EH (cell line): ENCODE data around the gene KLHL36.

ENCODE experiments used
- DNase-seq: peaks from one replicate; pipeline ENCODE4 v3.0.0-alpha.2; 2015; ENCODE audit warnings: low read depth

Gene KLHL36

DNA sequence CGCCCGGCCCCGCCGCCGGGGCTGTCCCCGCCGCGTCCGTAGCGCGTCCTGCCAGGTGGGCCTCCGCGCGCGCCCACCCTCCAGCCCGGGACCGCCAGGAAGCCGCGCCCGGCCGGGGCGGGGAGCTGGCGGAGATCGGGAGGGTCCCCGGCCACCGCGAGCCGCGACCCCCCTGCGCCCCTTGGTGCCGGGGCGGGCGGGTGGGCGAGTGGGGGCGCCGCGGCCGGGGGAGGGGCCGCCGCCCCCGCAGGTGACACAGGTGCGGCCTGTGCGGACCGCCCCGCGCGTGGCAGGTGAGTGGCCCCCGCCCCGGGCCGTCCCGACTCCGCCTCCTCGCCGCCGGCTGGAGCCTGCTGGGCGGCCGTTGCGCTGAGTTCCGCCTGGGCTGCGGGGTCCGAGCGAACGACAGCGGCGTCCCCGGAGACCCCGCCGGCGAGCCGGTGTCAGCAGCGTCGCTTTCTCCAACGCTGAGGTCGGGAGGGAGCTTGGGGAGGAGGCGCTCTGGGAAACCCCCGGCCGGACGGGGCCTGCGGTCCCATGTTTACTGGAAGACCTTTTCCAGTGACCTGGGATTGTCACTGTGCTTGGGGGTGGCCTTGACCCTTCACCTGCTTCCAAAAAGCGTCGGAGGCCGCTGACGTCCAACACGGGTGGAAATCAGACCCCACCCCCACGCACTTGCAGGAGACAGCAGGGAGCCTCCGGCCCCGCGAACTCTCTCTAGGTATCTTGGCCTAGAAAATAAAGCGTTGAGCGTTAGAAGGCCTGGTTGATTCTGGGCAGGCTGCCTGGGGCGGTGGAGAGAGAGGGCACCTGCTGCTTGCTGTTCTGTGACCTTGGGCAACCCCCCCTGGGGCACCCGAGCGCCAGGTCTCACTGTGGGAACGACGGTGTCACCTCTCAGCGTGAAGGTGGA lies 542 bp downstream of the KLHL36 start:
- DNase-seq: peak; percentile 15

DNA sequence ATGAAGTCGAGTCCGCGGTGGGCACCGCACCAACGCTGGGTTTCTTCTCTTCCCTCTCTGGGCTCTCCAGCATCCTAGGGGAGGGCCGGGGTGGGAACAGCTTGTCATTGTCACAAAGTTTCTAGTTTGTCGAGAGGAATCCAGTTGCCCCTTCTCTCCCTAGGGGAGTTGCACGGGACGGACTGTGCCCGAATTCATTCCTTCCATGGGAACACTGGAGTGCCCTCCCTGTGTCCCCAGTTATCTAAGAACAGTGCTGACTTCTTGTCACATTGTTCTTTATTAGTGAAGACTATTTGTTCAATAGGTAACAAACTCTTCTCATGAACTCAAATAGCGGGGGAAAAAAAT lies 1.2 kb downstream of the KLHL36 start:
- DNase-seq: no peak

DNA sequence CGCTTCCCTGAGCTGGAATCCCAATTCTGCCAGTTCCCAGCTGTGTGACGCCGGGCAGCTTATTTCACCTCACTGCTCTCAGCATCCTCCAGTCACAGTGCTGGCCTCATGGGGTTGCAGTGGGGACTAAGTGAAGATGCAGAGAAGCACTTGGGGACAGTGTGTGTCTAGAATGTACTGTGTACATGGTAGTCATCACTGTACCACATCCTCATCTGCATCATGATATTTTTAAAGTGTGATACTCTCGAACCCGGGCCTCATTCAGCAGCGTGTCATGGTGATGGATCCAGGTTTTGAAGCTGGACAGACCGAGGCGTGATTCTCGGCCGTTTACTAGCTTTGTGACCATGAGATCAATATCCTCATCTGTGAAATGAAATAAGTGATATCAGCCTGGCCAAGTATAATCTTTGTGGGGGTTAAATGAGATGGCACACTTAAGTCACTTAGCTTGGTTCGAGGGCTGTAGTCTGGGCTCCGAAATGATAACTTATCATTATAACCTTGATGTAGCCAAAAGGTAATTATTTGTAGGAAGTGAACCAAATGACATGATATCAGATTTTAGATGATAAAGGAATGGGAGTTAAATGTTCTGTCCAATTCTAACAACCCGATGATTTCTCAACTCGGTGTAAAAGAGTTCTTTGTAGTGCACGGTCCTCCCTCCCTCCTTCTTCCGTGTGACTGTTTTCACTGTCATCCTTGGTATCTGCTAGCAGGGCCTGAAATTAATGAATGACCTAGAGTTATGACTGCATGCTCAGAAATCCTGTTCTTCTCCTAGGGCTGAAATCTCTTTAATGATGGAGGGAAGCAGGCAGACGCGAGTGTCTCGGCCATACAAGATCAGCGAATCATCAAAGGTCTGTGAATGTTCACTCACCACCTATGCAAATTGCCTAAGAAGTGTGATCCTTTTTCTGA lies 2.0 kb downstream of the KLHL36 start:
- peak; percentile 90 for DNase-seq

DNA sequence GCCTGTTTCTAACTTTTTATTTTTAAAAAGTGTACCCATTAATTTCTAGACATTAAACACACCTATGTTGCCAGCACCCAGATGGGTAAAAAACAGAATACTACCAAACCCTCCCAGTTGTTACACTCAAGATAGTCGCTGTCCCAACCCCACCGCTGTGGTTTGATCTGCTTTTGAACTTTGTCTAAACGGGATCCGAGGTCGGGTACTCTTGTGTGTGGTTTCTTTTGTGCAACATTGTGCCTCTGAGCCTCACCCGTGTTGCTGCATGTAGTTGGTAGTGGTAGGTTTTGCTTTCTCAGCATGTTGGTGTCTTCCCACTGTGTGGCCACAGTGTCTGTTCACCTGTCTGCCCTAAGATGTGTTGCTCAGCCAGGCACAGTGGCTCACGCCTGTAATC lies 4.3 kb downstream of the KLHL36 start:
- no peak for DNase-seq

DNA sequence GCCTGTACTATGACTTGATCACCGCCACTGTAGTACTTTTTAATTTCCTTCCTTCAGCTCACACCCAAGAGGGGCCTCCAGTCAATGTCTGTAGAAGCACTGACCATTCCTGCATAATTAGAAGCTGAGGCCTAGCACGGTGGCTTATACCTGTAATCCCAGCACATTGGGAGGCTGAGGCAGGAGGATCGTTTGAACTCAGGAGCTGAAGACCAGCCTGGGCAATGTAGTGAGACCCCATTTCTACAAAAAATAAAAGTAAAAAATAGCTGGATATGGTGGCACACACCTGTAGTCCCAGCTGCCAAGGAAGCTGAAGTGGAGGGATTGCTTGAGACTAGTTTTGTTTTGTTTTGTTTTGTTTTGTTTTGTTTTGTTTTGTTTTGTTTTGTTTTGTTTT lies 5.9 kb downstream of the KLHL36 start:
- DNase-seq: no peak

DNA sequence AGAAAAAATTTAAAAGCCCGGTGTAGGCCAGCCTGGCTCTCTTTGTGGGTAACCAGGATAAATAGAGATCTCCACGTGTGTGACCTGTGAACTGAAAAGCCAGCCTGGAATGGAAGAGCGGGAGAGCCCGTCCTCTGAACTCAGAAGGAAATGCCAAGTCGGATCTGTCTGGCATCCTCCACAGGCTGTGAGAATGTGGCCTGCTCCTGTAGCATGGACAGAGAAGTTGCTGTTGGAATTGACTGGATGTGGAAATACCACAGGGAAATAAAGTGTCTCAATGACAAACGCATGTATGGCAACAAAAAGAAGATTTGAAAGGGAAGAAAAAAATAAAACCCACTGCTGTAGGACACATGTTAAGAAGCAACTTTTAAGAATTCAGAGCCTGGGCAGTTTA lies 6.7 kb downstream of the KLHL36 start:
- no peak for DNase-seq

DNA sequence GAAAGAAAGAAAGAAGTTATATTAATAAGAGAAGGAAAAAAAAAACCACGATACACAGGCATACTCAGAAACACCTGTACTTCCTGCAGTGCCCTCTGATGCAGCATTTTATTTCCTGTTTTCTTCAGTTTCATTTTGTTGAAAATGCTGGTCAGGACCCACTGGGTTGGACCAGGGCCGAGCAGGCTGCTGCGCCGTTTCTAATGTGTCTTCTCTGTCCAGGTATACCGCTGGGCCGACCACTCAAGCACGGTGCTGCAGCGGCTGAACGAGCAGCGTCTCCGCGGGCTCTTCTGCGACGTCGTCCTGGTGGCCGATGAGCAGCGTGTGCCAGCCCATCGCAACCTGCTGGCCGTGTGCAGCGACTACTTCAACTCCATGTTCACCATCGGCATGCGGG lies 8.3 kb downstream of the KLHL36 start:
- no peak for DNase-seq

DNA sequence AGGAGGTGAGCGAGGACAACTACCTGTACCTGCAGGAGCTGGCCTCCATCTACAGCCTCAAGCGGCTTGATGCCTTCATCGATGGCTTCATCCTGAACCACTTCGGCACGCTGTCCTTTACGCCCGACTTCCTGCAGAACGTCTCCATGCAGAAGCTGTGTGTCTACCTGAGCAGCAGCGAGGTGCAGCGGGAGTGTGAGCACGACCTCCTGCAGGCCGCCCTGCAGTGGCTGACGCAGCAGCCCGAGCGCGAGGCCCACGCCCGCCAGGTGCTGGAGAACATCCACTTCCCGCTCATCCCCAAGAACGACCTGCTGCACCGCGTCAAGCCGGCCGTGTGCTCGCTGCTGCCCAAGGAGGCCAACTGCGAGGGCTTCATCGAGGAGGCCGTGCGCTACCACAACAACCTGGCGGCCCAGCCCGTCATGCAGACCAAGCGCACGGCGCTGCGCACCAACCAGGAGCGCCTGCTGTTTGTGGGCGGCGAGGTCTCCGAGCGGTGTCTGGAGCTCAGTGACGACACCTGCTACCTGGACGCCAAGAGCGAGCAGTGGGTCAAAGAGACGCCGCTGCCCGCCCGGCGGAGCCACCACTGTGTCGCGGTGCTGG lies 9.0 kb downstream of the KLHL36 start:
- no peak for DNase-seq

DNA sequence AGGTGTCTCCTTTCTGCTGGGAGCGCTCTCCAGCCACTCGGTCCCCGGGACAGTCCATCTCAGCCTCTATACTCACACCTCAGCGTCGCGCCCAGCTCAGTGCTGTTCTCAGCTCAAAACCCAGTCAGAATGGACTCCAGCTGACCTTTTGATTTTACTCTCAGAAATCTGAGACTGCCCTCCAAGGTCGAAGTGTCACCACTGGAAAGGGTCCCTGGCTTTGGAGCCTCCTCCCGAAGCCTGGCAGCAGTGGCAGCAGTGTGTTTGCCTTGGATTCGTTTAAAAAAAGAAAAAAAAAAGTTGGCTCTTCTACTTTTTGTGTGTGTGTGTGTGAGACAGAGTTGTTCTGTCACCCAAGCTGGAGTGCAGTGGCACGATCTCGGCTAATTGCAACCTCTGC lies 10.4 kb downstream of the KLHL36 start:
- DNase-seq: no peak

DNA sequence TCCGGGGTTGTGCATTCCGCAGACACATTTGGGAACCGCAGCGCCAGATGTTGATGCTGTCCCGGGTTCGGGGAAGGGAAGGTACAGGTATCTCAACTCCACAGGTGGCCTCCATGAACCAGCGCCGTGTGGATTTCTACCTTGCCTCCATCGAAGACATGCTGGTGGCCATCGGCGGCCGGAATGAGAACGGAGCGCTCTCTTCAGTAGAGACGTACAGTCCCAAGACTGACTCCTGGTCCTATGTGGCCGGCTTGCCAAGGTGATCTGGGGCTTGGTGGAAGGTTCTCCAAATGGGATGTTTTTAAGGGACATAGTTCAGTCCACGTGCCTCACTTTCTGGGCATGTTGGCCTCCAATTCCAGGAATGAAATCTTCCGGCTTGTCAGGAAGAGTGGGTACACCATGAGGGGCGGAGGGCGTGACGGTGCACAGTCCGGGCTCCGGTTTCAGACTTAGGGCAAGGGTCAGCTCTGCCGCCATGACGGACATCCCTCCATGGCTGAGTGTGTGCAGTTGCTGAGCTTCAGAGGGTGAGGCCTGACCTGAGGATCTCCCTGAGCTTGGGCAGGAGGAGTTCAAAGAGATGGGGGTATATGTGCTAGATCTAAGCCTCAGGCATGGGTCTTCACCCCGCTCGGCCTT lies 11.5 kb downstream of the KLHL36 start:
- no peak for DNase-seq

DNA sequence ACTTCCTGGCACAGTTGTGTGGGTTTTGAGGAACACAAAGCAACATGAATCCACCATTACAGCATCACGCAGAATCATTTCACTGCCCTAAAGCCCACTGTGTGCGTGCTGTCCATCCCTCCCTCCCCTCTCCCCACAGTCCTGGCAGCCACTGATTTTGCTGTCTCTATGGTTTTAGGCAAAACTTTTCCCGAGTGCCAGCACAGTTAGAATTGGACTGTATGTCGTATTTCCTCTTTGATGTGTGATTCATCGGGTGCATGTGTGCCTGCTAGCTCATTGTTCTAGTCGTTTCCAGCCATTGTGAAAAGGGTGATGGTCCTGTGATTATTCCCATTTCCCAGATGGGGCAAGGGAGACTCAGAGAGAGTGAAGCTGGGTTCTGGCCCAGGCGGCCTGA lies 12.7 kb downstream of the KLHL36 start:
- no peak for DNase-seq

DNA sequence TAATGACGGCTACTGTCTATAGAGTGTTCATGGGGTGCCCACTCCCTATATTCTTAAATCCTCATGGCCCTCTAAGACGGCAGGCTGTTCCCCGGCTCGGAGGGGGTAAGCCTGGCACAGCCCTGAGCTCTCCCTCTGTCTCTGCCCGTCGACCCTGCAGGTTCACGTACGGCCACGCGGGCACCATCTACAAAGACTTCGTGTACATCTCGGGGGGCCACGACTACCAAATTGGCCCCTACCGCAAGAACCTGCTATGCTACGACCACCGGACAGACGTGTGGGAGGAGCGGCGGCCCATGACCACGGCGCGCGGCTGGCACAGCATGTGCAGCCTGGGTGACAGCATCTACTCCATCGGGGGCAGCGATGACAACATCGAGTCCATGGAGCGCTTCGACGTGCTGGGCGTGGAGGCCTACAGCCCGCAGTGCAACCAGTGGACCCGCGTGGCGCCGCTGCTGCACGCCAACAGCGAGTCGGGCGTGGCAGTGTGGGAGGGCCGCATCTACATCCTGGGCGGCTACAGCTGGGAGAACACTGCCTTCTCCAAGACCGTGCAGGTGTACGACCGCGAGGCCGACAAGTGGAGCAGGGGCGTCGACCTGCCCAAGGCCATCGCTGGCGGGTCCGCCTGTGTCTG lies 13.2 kb downstream of the KLHL36 start:
- no peak for DNase-seq

DNA sequence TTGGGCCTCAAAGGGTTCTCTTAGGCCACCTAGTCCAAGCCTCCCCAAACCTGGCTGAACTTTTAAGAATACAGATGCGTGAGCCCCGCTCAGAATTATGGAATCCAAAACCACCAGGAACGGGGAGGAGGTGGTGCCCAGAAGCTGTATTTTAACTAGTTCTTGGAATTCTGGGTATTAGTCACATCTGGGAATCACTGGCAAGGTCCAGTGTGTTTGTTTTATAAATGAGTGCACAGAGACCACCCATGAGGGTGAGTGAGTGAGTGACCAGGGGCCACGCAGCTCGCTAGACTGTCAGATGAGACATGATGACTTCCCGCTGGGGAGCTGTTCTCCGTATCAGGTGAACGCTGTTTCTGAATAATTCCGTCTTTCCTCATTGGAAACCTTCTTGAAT lies 14.2 kb downstream of the KLHL36 start:
- no peak for DNase-seq

DNA sequence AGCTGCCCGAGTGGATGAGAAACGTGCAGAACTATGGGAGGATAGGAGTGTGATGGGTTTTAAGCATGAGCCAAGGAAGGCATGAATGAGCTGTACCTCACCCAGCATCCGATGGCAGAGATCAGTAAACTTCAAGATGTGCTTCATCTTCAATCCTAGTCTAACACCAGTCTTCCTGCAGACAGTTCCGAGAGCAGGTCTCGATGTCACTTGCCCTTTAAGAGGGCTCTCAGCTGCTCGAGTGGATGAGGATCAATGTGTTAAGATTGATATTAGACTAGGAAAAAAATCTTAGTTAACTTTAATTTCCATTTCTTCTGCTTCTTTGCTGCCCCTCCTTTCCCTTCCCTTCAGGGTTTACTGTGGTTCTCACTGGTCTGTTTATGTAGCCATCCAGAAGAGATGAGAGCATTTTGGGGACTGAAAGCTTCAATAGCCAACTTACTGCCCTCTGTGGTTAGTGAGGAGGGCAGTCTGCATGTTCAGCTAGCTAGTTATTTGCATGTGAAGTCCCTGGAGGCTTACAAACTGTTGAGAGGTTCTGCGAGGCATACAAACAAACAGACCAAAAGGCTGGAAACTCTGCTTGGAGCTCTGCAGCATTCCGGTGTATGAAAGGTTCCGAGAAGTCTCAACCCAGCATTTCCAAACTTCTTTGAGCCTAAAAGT lies 15.3 kb downstream of the KLHL36 start:
- no peak for DNase-seq

DNA sequence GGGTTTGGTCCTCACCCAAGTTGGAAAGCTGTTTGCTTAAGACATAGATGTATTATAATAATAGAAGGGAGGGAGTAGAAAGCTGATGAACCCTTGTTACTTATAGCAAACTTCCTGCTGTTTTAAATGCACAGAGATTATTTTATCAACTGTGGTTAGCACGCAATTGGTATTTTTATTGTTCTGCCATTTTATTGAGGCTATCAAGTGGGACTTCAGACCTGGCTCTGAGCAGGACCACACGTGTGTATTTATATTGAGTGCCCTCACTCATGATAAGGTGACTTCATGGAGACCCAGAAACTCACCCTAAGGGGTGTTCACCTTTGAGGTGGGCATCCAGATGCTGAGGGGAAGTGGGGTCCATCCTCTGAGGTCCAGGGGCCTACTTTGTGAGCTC lies 17.0 kb downstream of the KLHL36 start:
- DNase-seq: no peak

DNA sequence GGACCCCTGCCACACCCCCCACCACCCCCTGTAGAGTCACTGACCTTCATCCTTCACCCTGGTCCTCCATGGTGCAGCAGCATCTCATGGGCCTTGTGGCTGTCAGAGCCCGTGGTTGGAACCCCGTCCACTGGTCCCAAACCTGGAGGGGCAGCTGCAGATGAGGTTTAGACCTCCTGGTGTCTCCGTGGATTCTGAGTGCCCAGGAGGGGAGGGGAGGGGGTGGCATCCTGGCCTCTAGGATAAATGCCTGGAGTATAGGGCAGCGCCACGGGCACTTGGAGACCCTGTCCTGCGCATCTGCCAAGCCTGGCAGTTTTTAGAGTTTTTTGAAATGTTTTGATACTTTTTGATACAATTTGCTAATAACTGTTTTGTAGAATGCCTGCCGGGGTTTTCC lies 17.5 kb downstream of the KLHL36 start:
- no peak for DNase-seq

DNA sequence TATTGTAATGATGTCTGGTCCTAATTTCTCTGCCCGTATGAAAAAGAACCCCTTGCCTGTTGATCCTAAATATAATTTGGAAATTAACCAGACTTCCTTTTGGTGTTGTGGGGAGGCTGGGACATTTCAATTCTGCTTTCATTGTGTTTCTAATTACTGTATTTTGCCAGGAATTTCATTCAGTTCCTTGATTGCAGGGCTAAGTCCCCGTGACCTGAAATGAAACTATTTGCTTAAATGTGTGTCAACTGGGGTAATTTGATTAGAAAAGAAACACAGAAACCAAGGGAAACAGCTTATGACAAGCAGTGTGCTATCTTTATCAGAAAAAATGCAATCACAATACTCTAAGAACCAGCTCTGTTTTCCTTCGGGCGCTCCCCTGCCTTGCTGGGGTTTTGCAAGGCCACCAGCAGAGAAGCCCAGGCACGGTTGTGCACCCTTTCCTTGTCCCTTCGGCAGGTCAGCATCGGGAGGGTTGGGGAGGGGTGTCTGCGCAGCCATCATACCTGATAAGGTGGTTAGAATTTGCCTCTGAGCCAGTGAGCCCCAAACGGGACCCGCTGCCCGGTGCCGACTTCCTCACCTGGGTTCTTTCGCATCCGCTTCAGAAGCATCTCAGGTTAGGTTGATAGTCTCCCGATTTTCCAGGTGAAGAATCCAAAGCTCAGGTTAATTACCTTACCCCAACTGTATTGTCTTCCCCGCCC lies 19.4 kb downstream of the KLHL36 start:
- DNase-seq: no peak

DNA sequence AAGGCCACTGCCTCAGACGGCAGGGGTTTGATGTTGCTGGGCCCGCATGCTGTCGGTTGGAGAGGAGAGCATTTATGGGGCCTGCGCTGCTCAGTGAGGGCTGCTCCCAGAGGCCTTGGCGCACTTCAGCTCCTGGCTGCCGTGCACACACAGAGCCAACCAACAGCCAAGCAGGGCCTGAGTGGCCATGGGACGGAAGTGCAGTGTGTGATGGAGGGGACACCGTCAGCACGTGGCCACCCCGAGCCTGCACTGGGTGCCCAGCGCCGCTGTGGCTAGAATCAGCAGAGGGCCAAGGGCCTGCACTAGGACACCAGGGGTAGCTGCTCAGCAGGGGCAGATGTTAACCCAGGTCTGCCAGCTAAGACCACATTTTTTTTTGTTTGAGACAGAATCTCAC lies 21.8 kb downstream of the KLHL36 start:
- no peak for DNase-seq

DNA sequence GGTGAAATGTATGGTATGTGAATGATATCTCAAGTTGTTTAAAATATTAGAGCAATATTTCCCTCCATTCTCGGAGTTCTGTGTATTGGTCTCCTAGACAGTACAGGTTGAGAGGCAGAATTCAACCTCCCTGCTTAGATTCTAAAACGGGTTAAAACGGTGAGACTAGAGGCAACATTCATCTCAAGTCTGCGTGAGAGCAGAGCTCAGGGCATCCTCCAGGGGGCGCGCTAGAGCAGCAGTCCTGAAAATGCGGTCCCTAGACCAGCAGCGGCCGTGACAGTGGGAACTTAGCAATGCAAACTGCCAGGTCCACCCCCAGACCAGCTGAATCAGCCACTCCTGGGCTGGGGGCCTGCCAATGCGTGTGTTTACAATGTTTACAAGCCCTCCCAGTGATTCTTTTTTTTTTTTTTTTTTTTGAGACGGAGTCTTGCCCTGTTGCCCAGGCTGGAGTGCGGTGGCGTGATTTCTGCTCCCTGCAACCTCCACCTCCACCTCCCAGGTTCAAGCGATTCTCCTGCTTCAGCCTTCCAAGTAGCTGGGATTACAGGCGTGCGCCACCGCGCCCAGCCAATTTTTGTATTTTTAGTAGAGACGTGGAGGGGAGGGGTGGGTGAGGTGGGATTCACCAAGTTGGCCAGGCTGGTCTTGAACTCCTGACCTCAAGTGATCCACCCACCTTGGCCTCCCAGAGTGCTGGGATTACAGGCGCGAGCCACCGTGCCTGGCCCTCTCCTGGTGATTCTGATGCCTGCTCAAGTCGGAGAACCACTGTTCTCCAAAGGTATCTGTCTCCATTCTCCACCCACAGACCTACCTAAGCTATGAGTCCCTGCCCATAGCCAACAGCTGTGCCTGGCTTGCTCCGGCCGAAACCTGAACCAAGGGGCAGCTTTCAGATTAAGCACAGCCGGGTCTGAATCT lies 24.2 kb downstream of the KLHL36 start:
- peak; percentile 74 for DNase-seq

DNA sequence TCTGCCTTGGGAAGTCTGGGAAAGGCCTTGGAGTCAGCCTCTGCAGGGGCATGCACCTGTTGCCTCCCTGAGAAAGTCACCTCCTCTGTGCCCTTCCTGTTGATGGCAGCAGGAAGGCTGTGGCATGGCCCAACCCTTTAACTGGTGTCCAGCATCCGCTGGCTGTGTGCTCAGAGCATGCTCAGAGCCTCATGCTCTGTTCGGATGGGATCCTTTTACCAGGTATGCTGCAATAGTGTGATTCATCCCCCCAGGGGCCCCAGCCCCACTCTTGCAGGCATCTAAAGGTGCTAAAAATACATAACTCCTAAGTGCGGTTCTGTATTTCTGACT lies 24.9 kb downstream of the KLHL36 start:
- DNase-seq: no peak
